ENCODE data around the gene FBN3.

GRCh38 chr19:8075158-8076074, 74.0 kb downstream of the FBN3 start:
- TF ChIP-seq POLR2A (IDR thresholded peaks at IDR 0.05) (no peak), CTCF (IDR thresholded peaks at IDR 0.05) (no peak)
